Transverse colon (tissue), 4 donors: ENCODE data around the gene LANCL1. TPM values are rescaled to one million over a fixed set of nuclear protein-coding genes. Genes with fewer than 3 reads are reported as not detected.

Source experiments
- DNase-seq: peaks from one replicate; pipeline ENCODE4 v3.0.0-alpha.2; 2019
- H3K27ac ChIP-seq, 4 donors: fragments of 200-600 bp; sonication (generic); 2 replicates each; pipeline ENCODE4 v1.5.1; 2016 to 2018; ENCODE audit warnings: inconsistent platforms in 4 of 4
- H3K27me3 ChIP-seq: fragments of 200-600 bp; sonication (generic); 2 replicates; pipeline ENCODE4 v1.5.1; 2017; ENCODE audit warnings: inconsistent platforms
- H3K36me3 ChIP-seq, 4 donors: fragments of 200-600 bp; sonication (generic); 2 replicates each; pipeline ENCODE4 v1.5.1; 2017 to 2019; ENCODE audit warnings: inconsistent platforms in 4 of 4
- H3K4me1 ChIP-seq, 4 donors: fragments of 200-600 bp; sonication (generic); 2 replicates each; pipeline ENCODE4 v1.5.1; 2017 to 2020; ENCODE audit warnings: inconsistent platforms in 4 of 4
- H3K4me3 ChIP-seq, 4 donors: fragments of 200-600 bp; sonication (generic); 1 replicate in 1 of 4; 2 replicates in 3 of 4; pipeline versions ENCODE4 v1.5.1 to v1.6.1; 2017 to 2019; ENCODE audit warnings: inconsistent platforms in 4 of 4
- H3K9me3 ChIP-seq, 2 donors: fragments of 200-600 bp; sonication (generic); 2 replicates each; pipeline ENCODE4 v1.5.1; 2017 to 2019; ENCODE audit warnings: inconsistent platforms in 2 of 2
- CTCF ChIP-seq, 5 experiments: fragments of 200-600 bp in 3 of 5; fragments of 450-650 bp in 2 of 5; sonication (generic) in 3 of 5; IDR thresholded peaks; 1 replicate in 2 of 5; 2 replicates in 3 of 5; pipeline ENCODE4 v1.5.1; 2016 to 2017; ENCODE audit warnings: antibody characterized with exemption in 5 of 5, inconsistent platforms in 3 of 5, mild to moderate bottlenecking in 2 of 5, moderate library complexity in 1 of 5
- EP300 ChIP-seq: sonication (generic); formaldehyde crosslinking; IDR thresholded peaks from one replicate; pipeline ENCODE4 v1.6.1; 2017; ENCODE audit warnings: antibody characterized with exemption, low read depth
- POLR2A ChIP-seq: fragments of 450-650 bp; IDR thresholded peaks from one replicate; pipeline ENCODE4 v1.6.1; 2016; ENCODE audit warnings: antibody characterized with exemption, mild to moderate bottlenecking, moderate library complexity
- POLR2AphosphoS5 ChIP-seq, 3 donors: sonication (generic); formaldehyde crosslinking; IDR thresholded peaks; one replicate each; pipeline ENCODE4 v1.6.1; 2016; ENCODE audit warnings: antibody characterized with exemption in 3 of 3
- WGBS, 2 donors: methylation state at CpG; one replicate each; pipeline ENCODE4 v1.1.5; 2018; ENCODE audit warnings: low coverage in 1 of 2; 5-methylcytosine and 5-hydroxymethylcytosine counted together
- in situ Hi-C, 4 donors: fragments of 200-750 bp; cut with MboI; loops; one replicate each; pipeline versions ENCODE4 v1.15.0 to v1.15.1; 2017; ENCODE audit warnings: low sequenced_read_pairs in 3 of 4, low pct_ligation_motif_present in 1 of 4, low pct_unique_long_range_greater_than_20kb in 1 of 4
- intact Hi-C: fragments of 100-400 bp; cut with DNase I; formaldehyde crosslinking; loops from one replicate; pipeline ENCODE4 v1.15.1; 2023; ENCODE audit warnings: low total_unique reads
- total RNA-seq, 4 donors: library from RNA; depleted of rRNA; stranded (reverse); fragments of >200 nt; gene quantifications; one replicate each; pipeline ENCODE4 v1.1.0, GENCODE V29; 2016

Gene LANCL1
- total RNA-seq, 4 donors from 2014 or later: 11.6 to 24.5 (median 17.4) TPM

- Histone ChIP-seq H3K36me3 (peaks cover 0 to 7% (median 0%) of the 10 kb centered on the region in 4 donors), H3K9me3 (no peaks in the 10 kb centered on the region), H3K4me3 (no peak overlapping the region), H3K4me1 (no peaks in the 10 kb centered on the region), H3K27ac (no peak overlapping the region), H3K27me3 (no peaks in the 10 kb centered on the region)
- WGBS, 2 donors: 93 to 97% methylated on average over 3 of the region's 3 CpGs
- in situ Hi-C loops: no loop called here
- TF ChIP-seq EP300 (no peak), POLR2AphosphoS5 (IDR thresholded peaks at IDR 0.05) (no peak), CTCF (IDR thresholded peaks at IDR 0.05) (no peak), POLR2A (no peak)
- DNase-seq: no peak
- intact Hi-C loops: no loop called here
Observed at GRCh38 chr2:210443527-210443926, 33.0 kb downstream of the LANCL1 start.

GRCh38 chr2:210442878-210443277 lies 33.7 kb downstream of the LANCL1 start:
- Histone ChIP-seq H3K27ac (no peak overlapping the region), H3K27me3 (no peaks in the 10 kb centered on the region), H3K36me3 (peaks cover 0 to 7% (median 0%) of the 10 kb centered on the region in 4 donors), H3K4me1 (no peaks in the 10 kb centered on the region), H3K9me3 (no peaks in the 10 kb centered on the region), H3K4me3 (no peak overlapping the region)
- WGBS, 2 donors: 86 to 94% methylated on average over 1 of the region's 1 CpG
- in situ Hi-C loops (no loop called here), intact Hi-C loops (no loop called here)
- no peak for DNase-seq
- TF ChIP-seq EP300: no peak
- TF ChIP-seq POLR2AphosphoS5 (IDR thresholded peaks at IDR 0.05): no peak
- no peak for TF ChIP-seq CTCF (IDR thresholded peaks at IDR 0.05)
- TF ChIP-seq POLR2A: no peak

GRCh38 chr2:210442457-210442856 lies 34.1 kb downstream of the LANCL1 start:
- 80 to 83% methylated on average over 2 of the region's 2 CpGs for WGBS, 2 donors
- H3K4me3 ChIP-seq: no peak overlapping the region
- H3K9me3 ChIP-seq: no peaks in the 10 kb centered on the region
- H3K36me3 ChIP-seq: peaks cover 0 to 10% (median 0%) of the 10 kb centered on the region in 4 donors
- no peaks in the 10 kb centered on the region for H3K4me1 ChIP-seq
- H3K27me3 ChIP-seq: no peaks in the 10 kb centered on the region
- DNase-seq: no peak
- in situ Hi-C loops (no loop called here), intact Hi-C loops (no loop called here)
- TF ChIP-seq CTCF (IDR thresholded peaks at IDR 0.05) (no peak), POLR2AphosphoS5 (IDR thresholded peaks at IDR 0.05) (no peak), EP300 (no peak), POLR2A (no peak)
- no peak overlapping the region for H3K27ac ChIP-seq

GRCh38 chr2:210440206-210440605 lies 36.4 kb downstream of the LANCL1 start:
- Histone ChIP-seq H3K4me3 (no peak overlapping the region), H3K9me3 (no peaks in the 10 kb centered on the region), H3K4me1 (no peaks in the 10 kb centered on the region), H3K27me3 (no peaks in the 10 kb centered on the region), H3K27ac (no peak overlapping the region), H3K36me3 (peaks cover 0 to 32% (median 2%) of the 10 kb centered on the region in 4 donors)
- 45 to 74% methylated on average over 3 of the region's 3 CpGs for WGBS, 2 donors
- no peak for DNase-seq
- intact Hi-C loops (no loop called here), in situ Hi-C loops (no loop called here)
- TF ChIP-seq EP300 (no peak), CTCF (IDR thresholded peaks at IDR 0.05) (no peak), POLR2AphosphoS5 (IDR thresholded peaks at IDR 0.05) (no peak), POLR2A (no peak)
